Gastroesophageal sphincter (tissue), 4 donors: ENCODE data around the gene TTC7B. TPM values are rescaled to one million over a fixed set of nuclear protein-coding genes. Genes with fewer than 3 reads are reported as not detected.

ENCODE experiments used
- ATAC-seq: fragments of 150-250 bp; one replicate; pipeline ENCODE4 v1.9.1; 2016; ENCODE audit warnings: mild to moderate bottlenecking, moderate library complexity
- H3K27ac ChIP-seq, 4 donors: fragments of 200-600 bp; sonication (generic) in 3 of 4; 1 replicate in 3 of 4; 2 replicates in 1 of 4; pipeline ENCODE4 v1.5.1; 2016 to 2019
- H3K27me3 ChIP-seq: fragments of 200-600 bp; sonication (generic); one replicate; pipeline ENCODE4 v1.5.1; 2019
- H3K36me3 ChIP-seq, 2 donors: fragments of 200-600 bp; sonication (generic); one replicate each; pipeline ENCODE4 v1.5.1; 2019; ENCODE audit warnings: control low read depth in 1 of 2
- H3K4me1 ChIP-seq, 3 donors: fragments of 200-600 bp; sonication (generic); 1 replicate in 2 of 3; 2 replicates in 1 of 3; pipeline ENCODE4 v1.5.1; 2016 to 2019; ENCODE audit warnings: control low read depth in 2 of 3
- H3K4me3 ChIP-seq, 2 donors: fragments of 200-600 bp; sonication (generic); one replicate each; pipeline ENCODE4 v1.5.1; 2019; ENCODE audit warnings: mild to moderate bottlenecking in 1 of 2, moderate library complexity in 1 of 2
- H3K9me3 ChIP-seq, 3 donors: fragments of 200-600 bp; sonication (generic); one replicate each; pipeline ENCODE4 v1.5.1; 2017 to 2019; ENCODE audit warnings: control low read depth in 2 of 3
- CTCF ChIP-seq, 4 experiments: fragments of 200-600 bp in 2 of 4; fragments of 450-650 bp in 2 of 4; sonication (generic) in 1 of 4; IDR thresholded peaks; one replicate each; pipeline ENCODE4 v1.5.1; 2017 to 2019; ENCODE audit warnings: antibody characterized with exemption in 4 of 4, mild to moderate bottlenecking in 2 of 4, moderate library complexity in 2 of 4
- EP300 ChIP-seq: sonication (generic); formaldehyde crosslinking; IDR thresholded peaks from one replicate; pipeline ENCODE4 v1.6.1; 2017; ENCODE audit warnings: antibody characterized with exemption, mild to moderate bottlenecking
- POLR2A ChIP-seq, 2 donors: fragments of 450-650 bp; IDR thresholded peaks; one replicate each; pipeline ENCODE4 v1.6.1; 2017; ENCODE audit warnings: antibody characterized with exemption in 2 of 2, mild to moderate bottlenecking in 2 of 2, moderate library complexity in 1 of 2
- POLR2AphosphoS5 ChIP-seq: sonication (generic); formaldehyde crosslinking; IDR thresholded peaks from one replicate; pipeline ENCODE4 v1.6.1; 2017; ENCODE audit warnings: antibody characterized with exemption
- WGBS, 2 donors: methylation state at CpG; one replicate each; pipeline ENCODE4 v1.1.5; 2018; ENCODE audit warnings: low coverage in 1 of 2; 5-methylcytosine and 5-hydroxymethylcytosine counted together
- total RNA-seq, 4 donors: library from RNA; depleted of rRNA; stranded (reverse); fragments of >200 nt; gene quantifications; one replicate each; pipeline ENCODE4 v1.1.0, GENCODE V29; 2016

Gene TTC7B
- total RNA-seq, 4 donors from 2014 or later: 59.0 to 170 (median 64.1) TPM

GRCh38 chr14:90687680-90688079, 128.6 kb downstream of the TTC7B start:
- no peaks in the 10 kb centered on the region for H3K27me3 ChIP-seq
- no peaks in the 10 kb centered on the region for H3K9me3 ChIP-seq
- no peaks in the 10 kb centered on the region for H3K4me1 ChIP-seq
- TF ChIP-seq POLR2AphosphoS5 (no peak), POLR2A (IDR thresholded peaks at IDR 0.05) (no peak), CTCF (IDR thresholded peaks at IDR 0.05) (no peak)
- peaks cover 0 to 40% of the 10 kb centered on the region in 2 donors for H3K36me3 ChIP-seq
- no peak overlapping the region for H3K4me3 ChIP-seq
- no peak for ATAC-seq
- H3K27ac ChIP-seq: no peak overlapping the region
- WGBS, 2 donors: 97 to 98% methylated on average over 3 to 5 of the region's 5 CpGs

- H3K4me1 ChIP-seq: peaks cover 0 to 9% (median 0%) of the 10 kb centered on the region in 3 donors
- no peak overlapping the region for H3K4me3 ChIP-seq
- no peak for ATAC-seq
- WGBS, 2 donors: 100% methylated on average over 5 of the region's 7 CpGs; no CpG with 5 or more reads in 1 of the 2 donors
- H3K27ac ChIP-seq: no peak overlapping the region
- TF ChIP-seq POLR2AphosphoS5: no peak
- no peak for TF ChIP-seq POLR2A (IDR thresholded peaks at IDR 0.05)
- no peak for TF ChIP-seq CTCF (IDR thresholded peaks at IDR 0.05)
- TF ChIP-seq EP300: no peak
- no peaks in the 10 kb centered on the region for H3K27me3 ChIP-seq
- no peaks in the 10 kb centered on the region for H3K9me3 ChIP-seq
- H3K36me3 ChIP-seq: peaks cover 0 to 31% of the 10 kb centered on the region in 2 donors
These were observed 133.6 kb downstream of the TTC7B start for GRCh38 chr14:90682615-90683014.

- 60 to 89% methylated on average over 1 to 3 of the region's 3 CpGs for WGBS, 2 donors
- ATAC-seq: no peak
- Histone ChIP-seq H3K36me3 (peaks cover 0 to 26% of the 10 kb centered on the region in 2 donors), H3K9me3 (no peaks in the 10 kb centered on the region), H3K27ac (no peak overlapping the region), H3K4me3 (no peak overlapping the region), H3K27me3 (no peaks in the 10 kb centered on the region), H3K4me1 (peaks cover 0 to 16% (median 5%) of the 10 kb centered on the region in 3 donors)
- TF ChIP-seq EP300: no peak
- no peak for TF ChIP-seq POLR2AphosphoS5
- TF ChIP-seq CTCF (IDR thresholded peaks at IDR 0.05): no peak
- no peak for TF ChIP-seq POLR2A (IDR thresholded peaks at IDR 0.05)
These were observed 134.3 kb downstream of the TTC7B start for GRCh38 chr14:90681929-90682328.

GRCh38 chr14:90678846-90679362, 137.3 kb downstream of the TTC7B start:
- Histone ChIP-seq H3K36me3 (peaks cover 0 to 31% of the 10 kb centered on the region in 2 donors), H3K27me3 (no peaks in the 10 kb centered on the region), H3K9me3 (no peaks in the 10 kb centered on the region), H3K4me3 (no peak overlapping the region), H3K27ac (no peak overlapping the region), H3K4me1 (peaks cover 0 to 43% (median 7%) of the 10 kb centered on the region in 3 donors)
- ATAC-seq: no peak
- no peak for TF ChIP-seq POLR2A (IDR thresholded peaks at IDR 0.05)
- TF ChIP-seq CTCF (IDR thresholded peaks at IDR 0.05): no peak
- TF ChIP-seq POLR2AphosphoS5: no peak
- TF ChIP-seq EP300: no peak
- WGBS, 2 donors: 90 to 98% methylated on average over 4 of the region's 6 CpGs

- ATAC-seq: no peak
- Histone ChIP-seq H3K4me3 (no peak overlapping the region), H3K27me3 (no peaks in the 10 kb centered on the region), H3K27ac (no peak overlapping the region), H3K36me3 (peaks cover 0 to 30% of the 10 kb centered on the region in 2 donors), H3K4me1 (peaks cover 0 to 43% (median 7%) of the 10 kb centered on the region in 3 donors), H3K9me3 (no peaks in the 10 kb centered on the region)
- TF ChIP-seq EP300 (no peak), POLR2AphosphoS5 (no peak), CTCF (IDR thresholded peaks at IDR 0.05) (no peak), POLR2A (IDR thresholded peaks at IDR 0.05) (no peak)
- 89 to 100% methylated on average over 1 of the region's 1 CpG for WGBS, 2 donors
These were observed 137.8 kb downstream of the TTC7B start for GRCh38 chr14:90678420-90678819.
